Medulla oblongata (tissue), 1 donor: Measurements from ENCODE around the gene SLC27A1.

Experiments
- DNase-seq: peaks from one replicate; pipeline ENCODE4 v3.0.0-alpha.2; 2015; ENCODE audit errors: extremely low spot score

The SLC27A1 gene

GRCh38 chr19:17470068-17470841, at the start of gene SLC27A1:
SLC27A1 (plus strand) TSS chr19:17470524; CDS start chr19:17470541, 17 bp downstream.
- DNase-seq: peak; percentile 100

- DNase-seq: no peak
Measured at GRCh38 chr19:17421942-17422341, 48.4 kb upstream of the SLC27A1 start.

GRCh38 chr19:17423429-17424208, 46.7 kb upstream of the SLC27A1 start:
- no peak for DNase-seq

GRCh38 chr19:17424743-17425365, 45.5 kb upstream of the SLC27A1 start:
- DNase-seq: no peak

- no peak for DNase-seq
Measured at GRCh38 chr19:17429641-17430113, 40.6 kb upstream of the SLC27A1 start.

GRCh38 chr19:17431417-17431816, 38.9 kb upstream of the SLC27A1 start:
- DNase-seq: no peak

- no peak for DNase-seq
Measured at GRCh38 chr19:17435218-17435617, 35.1 kb upstream of the SLC27A1 start.

GRCh38 chr19:17436094-17436873, 34.0 kb upstream of the SLC27A1 start:
- DNase-seq: no peak

- DNase-seq: no peak
Measured at GRCh38 chr19:17436874-17437267, 33.5 kb upstream of the SLC27A1 start.

GRCh38 chr19:17441241-17442021, 28.9 kb upstream of the SLC27A1 start:
- no peak for DNase-seq

GRCh38 chr19:17445526-17446165, 24.7 kb upstream of the SLC27A1 start:
- no peak for DNase-seq

- no peak for DNase-seq
Measured at GRCh38 chr19:17447704-17448130, 22.6 kb upstream of the SLC27A1 start.

- peak; percentile 23 for DNase-seq
Measured at GRCh38 chr19:17448131-17448967, 22.0 kb upstream of the SLC27A1 start, which contains the start of gene TMEM221. TMEM221 (minus strand) TSS chr19:17448668; CDS start chr19:17448462, 206 bp downstream.

- DNase-seq: no peak
Measured at GRCh38 chr19:17450264-17451075, 19.9 kb upstream of the SLC27A1 start.

GRCh38 chr19:17451820-17452219, 18.5 kb upstream of the SLC27A1 start:
- no peak for DNase-seq

GRCh38 chr19:17454576-17455071, 15.7 kb upstream of the SLC27A1 start:
- no peak for DNase-seq

GRCh38 chr19:17455308-17456123, 14.8 kb upstream of the SLC27A1 start:
- no peak for DNase-seq
